PC-9 (cell line): ENCODE data around the gene GVQW3.

Source experiments
- EZH2 ChIP-seq: fragments of 200-600 bp; sonication (generic); IDR thresholded peaks from 2 replicates; pipeline ENCODE4 v1.8.0; 2017; ENCODE audit warnings: antibody characterized with exemption, low read depth
- TF ChIP-seq, protein P1 (sequence below): fragments of 200-600 bp; sonication (generic); conservative IDR thresholded peaks from 2 replicates; pipeline ENCODE4 v1.6.1; 2017; ENCODE audit warnings: mixed run types, antibody characterized with exemption, mild to moderate bottlenecking, moderate library complexity

- TF ChIP-seq, protein P1, sequence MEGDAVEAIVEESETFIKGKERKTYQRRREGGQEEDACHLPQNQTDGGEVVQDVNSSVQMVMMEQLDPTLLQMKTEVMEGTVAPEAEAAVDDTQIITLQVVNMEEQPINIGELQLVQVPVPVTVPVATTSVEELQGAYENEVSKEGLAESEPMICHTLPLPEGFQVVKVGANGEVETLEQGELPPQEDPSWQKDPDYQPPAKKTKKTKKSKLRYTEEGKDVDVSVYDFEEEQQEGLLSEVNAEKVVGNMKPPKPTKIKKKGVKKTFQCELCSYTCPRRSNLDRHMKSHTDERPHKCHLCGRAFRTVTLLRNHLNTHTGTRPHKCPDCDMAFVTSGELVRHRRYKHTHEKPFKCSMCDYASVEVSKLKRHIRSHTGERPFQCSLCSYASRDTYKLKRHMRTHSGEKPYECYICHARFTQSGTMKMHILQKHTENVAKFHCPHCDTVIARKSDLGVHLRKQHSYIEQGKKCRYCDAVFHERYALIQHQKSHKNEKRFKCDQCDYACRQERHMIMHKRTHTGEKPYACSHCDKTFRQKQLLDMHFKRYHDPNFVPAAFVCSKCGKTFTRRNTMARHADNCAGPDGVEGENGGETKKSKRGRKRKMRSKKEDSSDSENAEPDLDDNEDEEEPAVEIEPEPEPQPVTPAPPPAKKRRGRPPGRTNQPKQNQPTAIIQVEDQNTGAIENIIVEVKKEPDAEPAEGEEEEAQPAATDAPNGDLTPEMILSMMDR, result no peak
- TF ChIP-seq EZH2, result no peak
Observed at GRCh38 chr11:76406359-76406758, 25.2 kb downstream of the GVQW3 start.
